NCI-H510A treated with DMSO at 0.1 percent for 48 hours (cell line): ENCODE measurements around the gene ZNF684.
"Not testable (repeated sequence)": the region's sequence is repeated elsewhere in the genome, so short reads cannot be mapped to it uniquely, and the experiment has no call there.

Experiments
- DNase-seq: peaks from one replicate; lab custom pipeline; 2025; lab: John Stamatoyannopoulos, UW

ZNF684 gene

DNA sequence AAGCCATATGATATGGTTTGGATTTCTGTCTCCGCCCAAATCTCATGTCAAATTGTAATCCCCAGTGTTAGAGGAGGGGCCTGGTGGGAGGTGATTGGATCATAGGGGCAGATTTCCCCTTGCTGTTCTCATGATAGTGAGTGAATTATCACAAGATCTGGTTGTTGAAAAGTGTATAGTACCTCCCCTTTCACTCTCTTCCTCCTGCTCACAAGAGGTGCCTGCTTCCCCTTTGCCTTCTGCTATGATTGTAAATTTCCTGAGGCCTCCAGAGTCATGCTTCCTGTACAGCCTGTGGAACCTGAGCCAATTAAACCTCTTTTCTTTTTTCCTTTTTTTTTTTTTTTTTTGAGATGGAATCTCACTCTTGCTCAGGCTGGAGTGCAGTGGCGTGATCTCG lies 43.4 kb downstream of the ZNF684 start:
- not testable (repeated sequence) for DNase-seq

DNA sequence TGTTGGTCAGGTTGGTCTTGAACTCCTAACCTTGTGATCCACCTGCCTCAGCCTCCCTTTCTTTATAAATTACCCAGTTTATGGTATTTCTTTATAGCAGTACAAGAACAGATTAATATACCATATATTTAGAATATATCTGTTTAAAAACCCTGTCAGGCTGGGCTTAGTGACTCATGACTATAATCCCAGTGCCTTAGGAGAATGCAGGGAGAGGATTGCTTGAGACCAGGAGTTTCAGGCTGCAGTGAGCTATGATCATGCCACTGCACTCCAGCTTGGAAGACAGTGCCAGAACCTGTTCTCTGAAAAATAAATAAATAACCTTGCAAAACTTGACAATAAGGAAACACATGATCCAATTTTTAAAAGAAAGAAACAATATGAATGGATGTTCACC lies 43.9 kb downstream of the ZNF684 start:
- no peak for DNase-seq

DNA sequence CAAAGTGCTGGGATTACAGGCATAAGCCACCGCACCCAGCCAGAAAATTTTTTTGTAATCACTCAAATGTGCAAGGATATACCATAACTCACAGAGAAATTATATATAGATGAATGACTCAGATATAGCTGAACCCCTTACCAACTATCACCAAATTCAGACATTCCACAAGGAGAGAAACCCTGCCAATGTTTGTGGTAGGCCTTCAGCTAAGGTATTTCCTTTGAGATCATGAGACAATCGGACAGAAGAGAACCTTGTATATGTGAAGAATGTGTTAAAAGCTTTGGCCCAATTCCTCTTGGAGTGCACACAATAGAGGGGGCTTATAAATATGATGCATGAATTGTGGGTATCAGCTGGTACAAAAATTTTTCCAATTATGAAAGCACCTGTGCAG lies 50.7 kb downstream of the ZNF684 start:
- DNase-seq, result no peak

- DNase-seq, result no peak
Measured at GRCh38 chr1:40583980-40584379, 52.5 kb downstream of the ZNF684 start.

- no peak for DNase-seq
Measured at GRCh38 chr1:40588586-40588985, 57.1 kb downstream of the ZNF684 start.

- DNase-seq, result peak; percentile 72
Measured at GRCh38 chr1:40592107-40592803, 60.8 kb downstream of the ZNF684 start.

- DNase-seq, result no peak
Measured at GRCh38 chr1:40593449-40594186, 62.2 kb downstream of the ZNF684 start.

GRCh38 chr1:40594187-40594531 lies 62.7 kb downstream of the ZNF684 start:
- DNase-seq, result no peak

DNA sequence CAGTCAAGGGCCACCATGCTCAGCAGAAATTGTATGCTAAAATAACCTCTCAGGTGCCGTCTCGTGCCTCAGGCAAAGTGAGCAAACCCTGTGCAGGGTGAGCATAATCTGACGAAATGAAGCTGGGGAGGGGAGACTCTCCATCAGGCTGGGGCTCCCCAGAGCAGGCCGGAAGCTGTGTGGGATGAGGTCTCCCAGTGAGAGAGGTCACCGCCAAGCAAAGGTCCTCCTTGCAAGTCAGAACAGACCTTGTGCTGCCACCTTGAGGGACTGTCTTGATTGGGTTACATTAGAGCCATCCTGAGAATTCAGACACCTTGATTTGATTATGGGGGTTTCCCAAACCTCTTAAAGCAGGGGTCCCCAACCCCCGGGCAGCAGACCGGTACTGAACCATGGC lies 64.2 kb downstream of the ZNF684 start:
- DNase-seq, result no peak
